GM10248 (cell line): Measurements from ENCODE around the gene OR10P1.

ENCODE experiments used
- CTCF ChIA-PET: fragments of 300-600 bp; sonication (Branson Sonifier 250); formaldehyde crosslinking; extraction: SDS; loops from one replicate; lab custom pipeline; 2021; ENCODE audit warnings: antibody characterized with exemption; lab: Yijun Ruan, JAX
- POLR2A ChIA-PET: fragments of 350-650 bp; sonication (Branson Sonifier 250); formaldehyde crosslinking; extraction: SDS; loops from one replicate; lab custom pipeline; 2020; ENCODE audit warnings: antibody characterized with exemption; lab: Yijun Ruan, JAX
- DNase-seq: peaks from one replicate; pipeline ENCODE4 v3.0.0; 2012; ENCODE audit errors: extremely low spot score
- CTCF ChIP-seq: IDR thresholded peaks from 2 replicates; pipeline ENCODE4 v1.5.1; 2012; ENCODE audit warnings: mild to moderate bottlenecking, low read depth; ENCODE audit errors: extremely low read depth, missing control alignments, control extremely low read depth

The OR10P1 gene

GRCh38 chr12:55679691-55680090 lies 43.0 kb downstream of the OR10P1 start:
- POLR2A ChIA-PET: no interaction called here
- DNase-seq: no peak
- TF ChIP-seq CTCF: no peak
- CTCF ChIA-PET: no interaction called here

GRCh38 chr12:55681142-55682077 lies 44.7 kb downstream of the OR10P1 start:
- ChIA-PET POLR2A (no interaction called here), CTCF (interaction anchor here (1.0 to 4.3 kb wide), 7 partner anchors 10 to 58 kb away, joined by 3 to 25 read pairs (median 5); no protein-coding TSS in a partner anchor)
- DNase-seq: no peak
- peak; percentile 14 for TF ChIP-seq CTCF

GRCh38 chr12:55682087-55682796 lies 45.5 kb downstream of the OR10P1 start:
- DNase-seq: peak; percentile 10
- CTCF ChIA-PET: interaction anchor here (1.0 to 4.3 kb wide), 7 partner anchors 11 to 57 kb away, joined by 3 to 25 read pairs (median 5); no protein-coding TSS in a partner anchor
- no peak for TF ChIP-seq CTCF
- POLR2A ChIA-PET: no interaction called here

- POLR2A ChIA-PET: no interaction called here
- no peak for TF ChIP-seq CTCF
Observed at GRCh38 chr12:55683676-55684075, 47.0 kb downstream of the OR10P1 start.

GRCh38 chr12:55684761-55685370 lies 48.2 kb downstream of the OR10P1 start:
- ChIA-PET POLR2A (no interaction called here), CTCF (interaction anchor here (4.3 kb wide), 1 partner anchor 28 kb away, joined by 25 read pairs; no protein-coding TSS in a partner anchor)
- no peak for TF ChIP-seq CTCF
- DNase-seq: no peak

More at GRCh38 chr12:55683676-55684075, 47.0 kb downstream of the OR10P1 start:
- DNase-seq: no peak
- CTCF ChIA-PET: interaction anchor here (0.9 to 4.3 kb wide), 2 partner anchors 27 to 65 kb away, joined by 3 to 25 read pairs; no protein-coding TSS in a partner anchor

- TF ChIP-seq CTCF: no peak
- CTCF ChIA-PET: interaction anchor here (1.2 to 4.3 kb wide), 3 partner anchors 12 to 29 kb away, joined by 3 to 25 read pairs (median 6); no protein-coding TSS in a partner anchor
- no peak for DNase-seq
- POLR2A ChIA-PET: no interaction called here
Observed at GRCh38 chr12:55685671-55686070, 49.0 kb downstream of the OR10P1 start.
